Activated CD8-positive, alpha-beta memory T cell treated with anti-CD3 and anti-CD28 coated beads, Interleukin-2, amount 50 U/mL, for 4 hours (primary cell): Measurements from ENCODE around the gene TTYH1.

Source experiments
- DNase-seq: peaks from one replicate; pipeline ENCODE4 v3.0.0-alpha.2; 2020

The TTYH1 gene

GRCh38 chr19:54393381-54393780, 21.9 kb upstream of the TTYH1 start:
- no peak for DNase-seq

- no peak for DNase-seq
Measured at GRCh38 chr19:54395685-54396084, 19.6 kb upstream of the TTYH1 start.

- DNase-seq: no peak
Measured at GRCh38 chr19:54399189-54399588, 16.1 kb upstream of the TTYH1 start.

- DNase-seq: no peak
Measured at GRCh38 chr19:54400913-54401312, 14.4 kb upstream of the TTYH1 start.

- DNase-seq: no peak
Measured at GRCh38 chr19:54403054-54403453, 12.2 kb upstream of the TTYH1 start.

GRCh38 chr19:54405628-54406027, 9.6 kb upstream of the TTYH1 start:
- no peak for DNase-seq

GRCh38 chr19:54407780-54408179, 7.5 kb upstream of the TTYH1 start:
- DNase-seq: no peak

GRCh38 chr19:54408456-54409026, 6.7 kb upstream of the TTYH1 start:
- no peak for DNase-seq

GRCh38 chr19:54411033-54411432, 4.2 kb upstream of the TTYH1 start:
- DNase-seq: no peak

- DNase-seq: no peak
Measured at GRCh38 chr19:54412877-54413276, 2.4 kb upstream of the TTYH1 start.

GRCh38 chr19:54414156-54414555, 1.1 kb upstream of the TTYH1 start:
- no peak for DNase-seq

- no peak for DNase-seq
Measured at GRCh38 chr19:54415901-54416673, 823 bp downstream of the TTYH1 start.

GRCh38 chr19:54416695-54417491, 1.6 kb downstream of the TTYH1 start:
- no peak for DNase-seq

GRCh38 chr19:54418030-54418929, 3.0 kb downstream of the TTYH1 start:
- DNase-seq: no peak

- no peak for DNase-seq
Measured at GRCh38 chr19:54418930-54419800, 3.9 kb downstream of the TTYH1 start.

GRCh38 chr19:54420068-54420382, 4.8 kb downstream of the TTYH1 start:
- DNase-seq: no peak

- DNase-seq: no peak
Measured at GRCh38 chr19:54420383-54421168, 5.3 kb downstream of the TTYH1 start.

- no peak for DNase-seq
Measured at GRCh38 chr19:54421169-54421516, 5.9 kb downstream of the TTYH1 start.

GRCh38 chr19:54421521-54421920, 6.3 kb downstream of the TTYH1 start:
- DNase-seq: no peak

GRCh38 chr19:54422136-54422535, 6.9 kb downstream of the TTYH1 start:
- no peak for DNase-seq

- DNase-seq: no peak
Measured at GRCh38 chr19:54424201-54424600, 8.9 kb downstream of the TTYH1 start.
